DMS79 (cell line): ENCODE data around the gene C9orf50.
"Not testable (repeated sequence)": the region's sequence is repeated elsewhere in the genome, so short reads cannot be mapped to it uniquely, and the experiment has no call there.

Experiments
- DNase-seq: peaks from one replicate; lab custom pipeline; 2025; lab: John Stamatoyannopoulos, UW

C9orf50 gene

GRCh38 chr9:129620669-129621295 lies at the start of gene C9orf50:
TSS of gene C9orf50 (minus strand) at chr9:129621101. CDS start at chr9:129620574, 527 bp downstream.
- DNase-seq, result no peak

- no peak for DNase-seq
These were observed 49.0 kb upstream of the C9orf50 start for GRCh38 chr9:129669946-129670345.

- no peak for DNase-seq
These were observed 48.3 kb upstream of the C9orf50 start for GRCh38 chr9:129669141-129669718.

- DNase-seq, result no peak
These were observed 46.9 kb upstream of the C9orf50 start for GRCh38 chr9:129667850-129668249.

GRCh38 chr9:129667378-129667777 lies 46.5 kb upstream of the C9orf50 start:
- no peak for DNase-seq

- no peak for DNase-seq
These were observed 45.7 kb upstream of the C9orf50 start for GRCh38 chr9:129666575-129666974.

- no peak for DNase-seq
These were observed 45.1 kb upstream of the C9orf50 start for GRCh38 chr9:129665814-129666520.

GRCh38 chr9:129665389-129665775 lies 44.5 kb upstream of the C9orf50 start, which contains the start of gene PRRX2:
TSS of gene PRRX2 (plus strand) at chr9:129665647. CDS start at chr9:129665868, 221 bp downstream.
- no peak for DNase-seq

- DNase-seq, result no peak
These were observed 44.0 kb upstream of the C9orf50 start for GRCh38 chr9:129664746-129665388.

GRCh38 chr9:129662239-129662638 lies 41.3 kb upstream of the C9orf50 start:
- DNase-seq, result not testable (repeated sequence)

- no peak for DNase-seq
These were observed 40.1 kb upstream of the C9orf50 start for GRCh38 chr9:129661029-129661428.

- DNase-seq, result no peak
These were observed 36.0 kb upstream of the C9orf50 start for GRCh38 chr9:129656795-129657390.

GRCh38 chr9:129655696-129656095 lies 34.8 kb upstream of the C9orf50 start:
- no peak for DNase-seq

GRCh38 chr9:129655154-129655553 lies 34.3 kb upstream of the C9orf50 start:
- DNase-seq, result no peak

GRCh38 chr9:129654554-129655040 lies 33.7 kb upstream of the C9orf50 start:
- no peak for DNase-seq

GRCh38 chr9:129653823-129654553 lies 33.1 kb upstream of the C9orf50 start:
- no peak for DNase-seq

- DNase-seq, result no peak
These were observed 29.9 kb upstream of the C9orf50 start for GRCh38 chr9:129650680-129651235.

- no peak for DNase-seq
These were observed 29.1 kb upstream of the C9orf50 start for GRCh38 chr9:129649726-129650679.

- DNase-seq, result no peak
These were observed 27.8 kb upstream of the C9orf50 start for GRCh38 chr9:129648764-129649115.
